Endothelial cell (in vitro differentiated cells): ENCODE data around the gene TRIM41. TPM values are rescaled to one million over a fixed set of nuclear protein-coding genes. Genes with fewer than 3 reads are reported as not detected.

ENCODE experiments used
- DNase-seq: peaks from one replicate; pipeline ENCODE4 v3.0.0; 2021; ENCODE audit warnings: low spot score
- H3K27ac Mint-ChIP-seq: one replicate; pipeline ENCODE4 v1.8.0; 2021; ENCODE audit warnings: mixed read lengths, inconsistent platforms; ENCODE audit not compliant: unreplicated experiment
- H3K27me3 Mint-ChIP-seq: one replicate; pipeline ENCODE4 v1.8.0; 2021; ENCODE audit warnings: mild to moderate bottlenecking, moderate library complexity, mixed read lengths, inconsistent platforms; ENCODE audit not compliant: unreplicated experiment
- H3K36me3 Mint-ChIP-seq: one replicate; pipeline ENCODE4 v1.8.0; 2021; ENCODE audit warnings: mild to moderate bottlenecking, low read depth, mixed read lengths, inconsistent platforms; ENCODE audit not compliant: unreplicated experiment
- H3K4me1 Mint-ChIP-seq: one replicate; pipeline ENCODE4 v1.8.0; 2021; ENCODE audit warnings: mild to moderate bottlenecking, mixed read lengths, inconsistent platforms; ENCODE audit not compliant: unreplicated experiment
- H3K4me3 Mint-ChIP-seq: one replicate; pipeline ENCODE4 v1.8.0; 2021; ENCODE audit warnings: mild to moderate bottlenecking, mixed read lengths, inconsistent platforms; ENCODE audit not compliant: unreplicated experiment
- H3K9me3 Mint-ChIP-seq: one replicate; pipeline ENCODE4 v1.8.0; 2021; ENCODE audit warnings: mixed read lengths, inconsistent platforms; ENCODE audit not compliant: unreplicated experiment
- CTCF ChIP-seq: fragments of 200-600 bp; sonication (generic); IDR thresholded peaks from one replicate; pipeline ENCODE4 v1.5.0; 2021; ENCODE audit warnings: antibody characterized with exemption; ENCODE audit not compliant: unreplicated experiment
- total RNA-seq: library from RNA; stranded (reverse); fragmentation: NEBNext Ultra II Directional; extraction: Animal tissue kit (Norgen Biotek cat#: 25700); gene quantifications from one replicate; pipeline ENCODE4 v1.2.1, GENCODE V29; 2021; ENCODE audit not compliant: unreplicated experiment

Gene TRIM41
- total RNA-seq, 1 donor from 2014 or later: 21.8 TPM

- Mint-ChIP-seq H3K27ac (no peak overlapping the region), H3K4me3 (peak overlapping the region; percentile 95), H3K4me1 (peaks cover 22% of the 10 kb centered on the region), H3K27me3 (no peaks in the 10 kb centered on the region), H3K9me3 (no peaks in the 10 kb centered on the region), H3K36me3 (peaks cover 12% of the 10 kb centered on the region)
- DNase-seq: no peak
- no peak for TF ChIP-seq CTCF
These were observed 36.2 kb downstream of the TRIM41 start for GRCh38 chr5:181259283-181259682.

- no peaks in the 10 kb centered on the region for H3K9me3 Mint-ChIP-seq
- H3K4me1 Mint-ChIP-seq: peaks cover 22% of the 10 kb centered on the region
- H3K27ac Mint-ChIP-seq: peak overlapping the region; percentile 66
- no peaks in the 10 kb centered on the region for H3K27me3 Mint-ChIP-seq
- DNase-seq: no peak
- TF ChIP-seq CTCF: no peak
- H3K4me3 Mint-ChIP-seq: peak overlapping the region; percentile 95
- H3K36me3 Mint-ChIP-seq: peaks cover 7% of the 10 kb centered on the region
These were observed 37.1 kb downstream of the TRIM41 start for GRCh38 chr5:181259974-181260719.

GRCh38 chr5:181260720-181261319 lies 37.7 kb downstream of the TRIM41 start, which contains the start of gene TRIM52:
TSS of gene TRIM52 (minus strand) at chr5:181261143. CDS start at chr5:181260813, 330 bp downstream.
- DNase-seq: peak; percentile 89
- peaks cover 22% of the 10 kb centered on the region for H3K4me1 Mint-ChIP-seq
- no peak for TF ChIP-seq CTCF
- peak within 1 kb of the TSS; percentile 95 for H3K4me3 Mint-ChIP-seq
- H3K36me3 Mint-ChIP-seq: peaks cover 7% of the 10 kb centered on the region
- H3K9me3 Mint-ChIP-seq: no peaks in the 10 kb centered on the region
- H3K27ac Mint-ChIP-seq: peak within 1 kb of the TSS; percentile 89
- H3K27me3 Mint-ChIP-seq: no peaks in the 10 kb centered on the region

GRCh38 chr5:181261320-181262049 lies 38.4 kb downstream of the TRIM41 start:
- Mint-ChIP-seq H3K4me3 (peak overlapping the region; percentile 95), H3K27ac (peak overlapping the region; percentile 89), H3K36me3 (peaks cover 7% of the 10 kb centered on the region), H3K27me3 (no peaks in the 10 kb centered on the region), H3K4me1 (peaks cover 26% of the 10 kb centered on the region), H3K9me3 (no peaks in the 10 kb centered on the region)
- TF ChIP-seq CTCF: no peak
- peak; percentile 65 for DNase-seq
